Limb (tissue), 2 donors: Measurements from ENCODE around the gene SUN1.
"Not testable (repeated sequence)": the region's sequence is repeated elsewhere in the genome, so short reads cannot be mapped to it uniquely, and the experiment has no call there.

Source experiments
- DNase-seq, 2 donors: peaks; one replicate each; pipeline ENCODE4 v3.0.0-alpha.2; 2016; ENCODE audit errors: extremely low spot score in 2 of 2

SUN1 gene

DNA sequence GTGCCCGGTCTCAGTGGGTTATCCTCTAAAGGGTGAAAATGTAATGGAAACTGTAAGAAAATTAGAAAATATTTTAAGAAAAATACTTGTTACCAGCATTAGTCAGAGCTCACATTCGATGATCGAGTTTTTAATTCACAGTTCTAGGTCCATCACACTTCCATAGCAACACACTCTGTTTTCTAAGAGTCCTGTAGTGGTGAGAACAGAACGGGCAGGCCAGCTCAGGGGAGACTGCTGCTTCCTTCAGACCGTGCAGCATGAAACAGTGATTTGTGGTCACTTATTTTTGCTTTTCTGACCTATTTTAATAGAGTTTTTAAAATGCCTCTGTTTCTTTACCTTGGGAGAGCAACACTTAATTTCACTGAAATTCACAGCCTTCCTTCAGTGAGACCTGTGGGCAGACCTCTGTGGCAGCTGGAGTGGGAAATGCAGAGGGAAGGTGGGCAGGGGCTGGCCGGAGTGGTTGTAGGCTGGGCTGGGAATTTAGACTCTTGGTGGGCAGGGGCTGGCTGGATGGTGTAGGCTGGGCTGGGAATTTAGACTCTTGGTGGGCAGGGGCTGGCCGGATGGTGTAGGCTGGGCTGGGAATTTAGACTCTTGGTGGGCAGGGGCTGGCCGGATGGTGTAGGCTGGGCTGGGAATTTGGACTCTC, 1.5 kb downstream of the SUN1 start:
- no peak for DNase-seq

DNA sequence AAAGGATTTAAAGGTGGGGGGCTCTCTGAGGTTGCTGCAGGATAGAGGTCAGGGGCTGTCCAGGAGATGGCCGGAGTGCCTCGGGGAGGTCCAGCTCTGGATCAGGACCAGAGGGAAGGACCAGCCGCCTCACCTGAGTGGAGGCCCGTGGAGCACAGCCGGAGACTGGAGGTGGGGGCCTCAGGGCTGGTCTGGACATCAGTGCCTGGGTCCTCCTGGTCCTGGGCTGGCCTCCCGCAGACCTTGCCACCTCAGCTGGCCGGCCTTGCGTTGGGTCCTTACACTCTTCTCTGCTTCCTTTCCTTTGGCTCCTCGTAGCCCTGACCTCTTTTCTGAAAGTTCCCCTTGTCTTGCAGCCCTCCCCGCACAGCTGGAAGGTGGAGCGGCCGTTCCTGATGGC, 2.0 kb downstream of the SUN1 start:
- DNase-seq = peak in 1 of 2 donors; percentile 19

- DNase-seq = no peak
These were observed 2.7 kb downstream of the SUN1 start for GRCh38 chr7:835021-835420.

- DNase-seq = no peak
These were observed 3.5 kb downstream of the SUN1 start for GRCh38 chr7:835485-836401.

GRCh38 chr7:836429-836828, 4.2 kb downstream of the SUN1 start:
- no peak for DNase-seq

DNA sequence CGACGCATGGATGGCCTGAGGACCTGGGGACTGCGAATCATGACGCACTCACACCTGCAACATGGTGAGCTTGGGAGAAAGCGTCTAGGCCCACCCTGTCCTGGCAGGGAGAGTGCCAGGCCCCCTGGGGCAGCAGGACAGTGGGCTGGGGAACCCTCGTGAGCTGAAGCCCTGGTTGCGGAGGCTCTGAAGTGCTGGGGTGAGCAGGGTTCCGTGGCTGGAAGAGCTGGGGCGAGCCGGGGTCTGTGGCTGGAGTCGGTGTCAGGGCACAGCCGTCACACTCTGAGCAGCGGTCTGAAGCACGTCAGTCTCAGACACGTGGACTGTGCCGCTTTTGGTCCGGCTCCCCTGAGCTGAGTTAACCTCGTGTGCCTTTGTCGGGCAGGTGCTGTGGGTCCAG, 4.7 kb downstream of the SUN1 start:
- DNase-seq = no peak

DNA sequence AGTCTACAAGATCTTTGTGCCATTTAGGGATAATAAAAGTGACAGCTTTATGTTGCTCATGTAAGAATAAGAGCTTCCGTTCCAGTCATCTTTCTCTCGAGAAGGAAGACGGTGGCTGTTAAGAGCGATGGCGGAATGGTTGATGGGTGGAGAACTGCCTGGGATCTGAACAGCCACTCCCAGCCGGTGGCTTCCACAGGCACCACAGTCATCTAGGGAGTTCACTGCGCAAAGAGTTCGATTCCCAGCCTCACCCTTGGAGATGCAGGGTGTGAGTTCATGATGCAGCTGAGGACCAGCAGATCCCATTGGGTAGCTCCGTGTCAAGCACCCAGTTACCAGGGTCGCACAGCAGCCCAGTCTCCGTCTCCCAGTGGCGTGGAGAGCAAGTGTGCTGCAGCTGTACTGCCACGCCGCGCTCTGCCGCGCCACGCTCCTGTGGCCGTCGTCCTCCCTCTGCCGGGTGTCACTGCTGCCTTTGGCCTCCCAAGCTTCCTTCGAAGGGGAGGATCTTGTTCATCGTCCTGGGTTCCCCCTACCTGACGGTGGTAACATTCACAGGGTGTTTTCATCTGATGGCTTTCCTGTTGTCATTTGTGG, 7.8 kb downstream of the SUN1 start:
- DNase-seq = no peak

DNA sequence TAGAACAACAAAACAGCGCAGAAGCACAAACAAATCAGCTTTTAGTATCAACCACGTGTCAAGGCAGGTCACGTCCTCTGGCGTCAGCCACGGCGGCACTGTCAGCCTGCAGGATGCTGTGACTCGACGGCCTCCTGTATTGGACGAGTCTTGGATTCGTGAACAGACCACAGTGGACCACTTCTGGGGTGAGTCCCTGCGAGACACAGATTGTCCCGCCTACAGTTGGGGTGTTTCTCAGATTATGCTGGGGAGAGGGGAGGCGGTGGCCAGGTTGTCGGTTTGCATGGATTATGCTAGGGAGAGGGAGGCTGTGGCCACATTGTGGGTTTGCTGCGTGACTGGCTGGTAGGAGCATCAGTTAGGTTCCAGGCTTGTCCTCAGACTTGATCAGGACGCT, 9.7 kb downstream of the SUN1 start:
- DNase-seq = no peak

DNA sequence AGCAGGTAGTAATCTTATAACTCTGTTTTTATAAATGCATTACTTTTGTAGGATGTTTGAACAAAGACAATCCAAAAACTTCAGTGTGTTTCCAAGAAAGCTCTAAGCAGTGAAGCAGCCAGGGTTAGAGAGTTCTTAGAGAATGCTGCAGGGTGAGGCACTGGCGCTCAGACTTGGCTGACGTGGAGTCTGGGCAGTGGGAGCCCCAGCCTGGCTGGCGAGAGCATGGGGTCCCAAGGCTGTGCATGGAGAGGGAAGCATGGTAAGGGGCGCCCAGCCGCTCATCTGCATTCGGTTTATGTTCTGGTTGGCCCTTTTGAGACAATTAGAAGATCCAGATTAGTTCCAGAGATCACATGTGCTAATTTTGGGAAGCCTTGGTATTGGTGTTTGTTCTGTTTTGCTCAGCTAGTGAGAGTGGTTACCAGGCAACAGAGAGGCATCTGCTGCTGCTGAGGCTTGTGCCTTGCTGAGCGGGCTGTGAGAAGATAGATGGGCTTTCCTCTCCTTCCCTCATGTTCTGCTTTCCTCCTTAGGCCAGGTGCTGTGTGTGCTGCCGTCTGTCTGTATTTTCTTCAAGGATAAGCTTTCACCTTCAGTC, 10.3 kb downstream of the SUN1 start:
- peak in 1 of 2 donors; percentile 64 for DNase-seq

GRCh38 chr7:843230-843629, 11.0 kb downstream of the SUN1 start:
- no peak for DNase-seq

DNA sequence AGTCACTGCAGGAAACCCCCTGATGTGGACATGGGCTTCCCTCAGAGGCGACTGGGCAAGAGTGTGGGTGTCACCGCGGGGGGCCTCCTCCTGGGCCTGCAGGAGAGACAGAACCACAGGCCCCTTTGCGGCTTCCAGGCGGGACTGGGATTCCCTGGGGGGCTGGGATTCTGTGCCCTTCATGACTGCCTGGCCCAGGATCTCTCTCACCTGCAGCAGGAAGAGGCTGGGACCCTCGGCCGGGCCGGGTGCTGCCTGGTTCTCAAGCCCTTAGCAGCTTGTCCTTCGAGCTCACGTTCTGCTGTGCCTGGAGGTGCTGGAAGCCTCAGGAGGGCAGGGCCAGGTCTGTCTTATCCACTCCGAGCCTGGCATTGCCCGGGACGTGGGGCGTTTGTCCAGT, 11.8 kb downstream of the SUN1 start:
- no peak for DNase-seq

GRCh38 chr7:844514-844913, 12.2 kb downstream of the SUN1 start:
- DNase-seq = no peak

DNA sequence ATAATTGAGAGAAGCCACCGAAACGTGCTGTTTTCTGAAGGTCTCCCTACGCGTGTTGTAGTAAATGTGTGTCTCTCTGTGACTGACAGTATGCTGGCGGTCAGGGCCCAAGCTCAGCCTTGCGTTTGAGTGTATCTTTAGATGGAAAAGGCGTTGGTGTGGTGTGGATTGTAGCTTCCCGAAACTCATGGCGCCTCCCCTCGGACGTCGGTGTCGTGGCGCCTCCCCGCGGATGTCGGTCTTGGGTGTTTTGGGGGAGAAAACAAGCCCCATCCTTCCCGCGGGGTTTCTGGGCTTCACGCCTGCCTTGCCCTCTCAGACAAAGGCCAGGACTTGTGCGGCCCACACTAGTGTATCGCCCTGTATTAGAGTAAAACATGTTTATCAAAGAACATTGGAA, 12.8 kb downstream of the SUN1 start:
- no peak for DNase-seq

GRCh38 chr7:845731-846130, 13.5 kb downstream of the SUN1 start:
- DNase-seq = no peak

DNA sequence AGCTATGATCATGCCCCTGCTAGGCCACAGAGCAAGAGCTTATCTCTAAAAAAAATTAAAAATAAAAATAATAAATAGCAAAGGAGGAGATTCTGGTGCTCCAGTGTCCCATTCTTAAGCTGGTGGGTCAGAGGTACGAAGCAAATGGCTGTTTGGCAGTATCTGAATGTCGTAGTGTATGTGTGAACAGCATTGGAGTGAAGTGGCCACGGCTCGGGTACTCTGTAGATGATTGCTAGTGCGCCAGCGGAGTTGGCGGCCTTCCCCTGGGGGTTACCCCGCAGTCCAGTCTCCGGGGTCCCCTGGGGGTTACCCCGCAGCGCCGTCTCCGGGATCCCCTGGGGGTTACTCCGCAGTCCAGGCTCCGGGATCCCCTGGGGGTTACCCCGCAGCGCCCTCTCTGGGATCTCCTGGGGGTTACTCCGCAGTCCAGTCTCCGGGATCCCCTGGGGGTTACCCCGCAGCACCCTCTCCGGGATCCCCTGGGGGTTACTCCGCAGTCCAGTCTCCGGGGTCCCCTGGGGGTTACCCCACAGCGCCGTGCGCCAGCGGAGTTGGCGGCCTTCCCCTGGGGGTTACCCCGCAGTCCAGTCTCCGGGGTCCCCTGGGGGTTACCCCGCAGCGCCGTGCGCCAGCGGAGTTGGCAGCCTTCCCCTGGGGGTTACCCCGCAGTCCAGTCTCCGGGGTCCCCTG, 14.8 kb downstream of the SUN1 start:
- not testable (repeated sequence) for DNase-seq

- not testable (repeated sequence) for DNase-seq
These were observed 15.5 kb downstream of the SUN1 start for GRCh38 chr7:847728-848127.

DNA sequence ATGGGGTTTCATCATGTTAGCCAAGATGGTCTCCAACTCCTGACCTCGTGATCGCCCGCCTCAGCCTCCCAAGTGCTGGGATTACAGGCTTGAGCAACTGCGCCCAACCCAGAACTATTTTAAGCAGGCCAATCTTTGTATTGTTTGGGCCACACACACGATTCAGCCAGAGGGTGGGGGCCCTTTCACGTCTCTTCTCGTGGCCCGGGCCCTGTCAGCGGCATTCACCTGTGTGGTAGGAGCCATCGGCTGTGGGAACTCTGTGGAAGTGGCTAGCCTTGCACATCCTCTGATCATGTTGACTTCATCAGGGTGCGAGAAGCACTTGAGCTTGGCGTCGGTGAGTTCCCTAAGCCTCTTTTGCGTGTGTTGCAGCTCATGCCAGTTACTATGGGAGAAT, 16.9 kb downstream of the SUN1 start:
- no peak for DNase-seq

DNA sequence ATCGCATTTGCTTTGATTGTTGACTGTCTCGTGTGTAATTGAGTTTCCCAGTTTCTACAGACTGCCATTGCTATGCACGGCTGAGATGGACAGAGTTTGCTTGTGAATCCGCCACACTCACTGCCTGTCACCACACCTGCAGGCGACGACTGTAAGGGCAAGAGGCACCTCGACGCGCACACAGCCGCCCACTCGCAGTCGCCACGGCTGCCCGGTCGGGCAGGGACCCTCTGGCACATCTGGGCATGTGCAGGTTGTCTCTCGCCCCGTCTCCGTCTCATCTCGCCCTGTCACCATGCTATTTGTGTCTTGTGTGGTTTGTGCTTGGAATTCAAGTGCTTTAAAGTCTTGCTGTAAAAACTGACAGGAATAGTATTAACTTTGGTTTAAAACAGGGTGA, 17.5 kb downstream of the SUN1 start:
- no peak for DNase-seq

DNA sequence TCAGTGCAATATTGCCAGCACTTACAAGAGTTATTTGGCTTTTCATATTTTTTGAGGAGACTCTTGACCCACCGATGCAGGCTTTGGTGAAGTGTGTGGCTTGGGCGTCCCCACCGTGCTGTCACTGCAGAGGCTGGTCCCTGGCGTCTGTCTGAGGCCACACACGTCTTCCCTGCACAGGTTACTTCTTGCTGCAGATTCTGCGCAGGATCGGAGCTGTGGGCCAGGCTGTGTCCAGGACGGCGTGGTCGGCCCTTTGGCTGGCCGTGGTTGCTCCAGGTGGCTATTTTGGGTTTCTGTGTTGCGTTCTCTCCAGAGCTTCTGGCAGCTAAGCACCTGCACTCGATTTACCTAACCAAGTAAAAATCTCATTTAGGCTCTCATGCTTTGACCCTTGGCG, 18.9 kb downstream of the SUN1 start:
- DNase-seq = no peak

DNA sequence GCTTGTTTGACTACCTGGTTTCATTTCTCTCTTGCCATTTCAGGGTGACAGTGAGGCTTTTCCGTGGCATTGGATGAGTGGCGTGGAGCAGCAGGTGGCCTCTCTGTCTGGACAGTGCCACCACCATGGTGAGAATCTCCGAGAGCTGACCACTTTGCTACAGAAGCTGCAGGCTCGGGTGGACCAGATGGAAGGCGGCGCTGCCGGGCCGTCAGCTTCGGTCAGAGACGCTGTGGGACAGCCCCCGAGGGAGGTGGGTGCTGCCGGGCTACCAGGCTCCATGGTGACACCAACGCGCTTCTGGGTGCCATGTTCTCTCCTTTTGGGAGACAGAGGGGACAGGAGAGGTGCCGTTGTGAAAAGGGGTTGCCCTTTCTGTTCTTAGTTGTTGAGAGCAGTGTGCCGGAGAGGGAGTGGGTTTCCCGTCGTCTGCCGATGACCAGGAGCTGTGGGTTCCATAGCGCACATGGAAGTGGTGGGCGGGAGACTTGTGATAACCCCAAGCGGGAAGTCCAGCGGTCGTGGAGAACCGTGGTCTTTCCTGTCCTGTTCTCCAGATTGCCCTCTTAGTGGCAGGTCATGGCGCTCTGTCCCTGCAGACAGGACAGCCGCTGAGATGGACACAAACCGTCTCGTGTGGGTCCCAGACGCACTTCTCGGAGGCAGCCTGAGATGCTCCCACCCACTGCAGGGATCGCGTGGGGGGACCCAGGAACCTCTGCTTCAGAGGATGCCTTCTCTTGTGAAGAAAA, 21.3 kb downstream of the SUN1 start:
- DNase-seq = no peak
